Cardiac muscle cell (in vitro differentiated cells and primary cell): ENCODE measurements around the gene FES. TPM values are rescaled to one million over a fixed set of nuclear protein-coding genes. Genes with fewer than 3 reads are reported as not detected.

ENCODE experiments used
- DNase-seq, 2 donors: peaks; one replicate each; pipeline versions ENCODE4 v3.0.0 to v3.0.0-alpha.2; 2010 to 2017; ENCODE audit warnings: low read depth in 1 of 2, low spot score in 1 of 2
- H3K27ac ChIP-seq: fragments of 200-600 bp; sonication (generic); 2 replicates; pipeline ENCODE4 v1.5.1; 2016
- H3K27me3 ChIP-seq: fragments of 200-600 bp; sonication (generic); 2 replicates; pipeline ENCODE4 v1.6.0; 2016; ENCODE audit warnings: control low read depth
- H3K36me3 ChIP-seq: fragments of 200-600 bp; sonication (generic); 2 replicates; pipeline ENCODE4 v1.5.1; 2016; ENCODE audit warnings: control low read depth
- H3K4me1 ChIP-seq: fragments of 200-600 bp; sonication (generic); 2 replicates; pipeline ENCODE4 v1.8.1; 2017; ENCODE audit warnings: low read depth, mild to moderate bottlenecking, mixed run types
- H3K4me3 ChIP-seq: fragments of 200-600 bp; sonication (generic); 2 replicates; pipeline ENCODE4 v1.5.1; 2016; ENCODE audit warnings: mild to moderate bottlenecking
- H3K9me3 ChIP-seq: fragments of 200-600 bp; sonication (generic); 2 replicates; pipeline ENCODE4 v1.5.1; 2017; ENCODE audit warnings: low read depth, mild to moderate bottlenecking, control low read depth
- CTCF ChIP-seq: IDR thresholded peaks from 2 replicates; pipeline ENCODE4 v1.5.1; 2012; ENCODE audit warnings: low read depth, mild to moderate bottlenecking, low read length
- polyA plus RNA-seq: library from polyadenylated mRNA; unstranded; fragments of >200 nt; fragmentation: Nextera tagmentation; extraction: Ambion mirVana; gene quantifications from 2 replicates; pipeline ENCODE4 v1.2.1, GENCODE V29; 2016
- total RNA-seq: library from RNA; depleted of rRNA; stranded (reverse); fragments of >200 nt; gene quantifications from 2 replicates; pipeline ENCODE4 v1.2.3, GENCODE V29; 2016

Gene FES
- total and polyA plus RNA-seq, 2 experiments from 2014 or later: 5.4 to 19.8 TPM

GRCh38 chr15:90939756-90940155 is 55.5 kb downstream of the FES start:
- Histone ChIP-seq H3K27me3 (no peaks in the 10 kb centered on the region), H3K9me3 (no peaks in the 10 kb centered on the region), H3K36me3 (peaks cover 48% of the 10 kb centered on the region), H3K27ac (no peak overlapping the region), H3K4me1 (peaks cover 6% of the 10 kb centered on the region), H3K4me3 (no peak overlapping the region)
- DNase-seq: no peak
- no peak for TF ChIP-seq CTCF

- H3K27ac ChIP-seq: no peak overlapping the region
- H3K27me3 ChIP-seq: no peaks in the 10 kb centered on the region
- H3K4me3 ChIP-seq: no peak overlapping the region
- no peaks in the 10 kb centered on the region for H3K9me3 ChIP-seq
- peaks cover 49% of the 10 kb centered on the region for H3K36me3 ChIP-seq
- no peak for TF ChIP-seq CTCF
- peaks cover 2% of the 10 kb centered on the region for H3K4me1 ChIP-seq
- DNase-seq: no peak
Observed at GRCh38 chr15:90941038-90941437, 56.7 kb downstream of the FES start.

GRCh38 chr15:90942354-90943120 is 58.2 kb downstream of the FES start:
- H3K9me3 ChIP-seq: no peaks in the 10 kb centered on the region
- no peaks in the 10 kb centered on the region for H3K27me3 ChIP-seq
- no peak for TF ChIP-seq CTCF
- no peaks in the 10 kb centered on the region for H3K4me1 ChIP-seq
- no peak for DNase-seq
- H3K36me3 ChIP-seq: peaks cover 59% of the 10 kb centered on the region
- no peak overlapping the region for H3K4me3 ChIP-seq
- no peak overlapping the region for H3K27ac ChIP-seq

- no peak overlapping the region for H3K4me3 ChIP-seq
- DNase-seq: no peak
- H3K4me1 ChIP-seq: no peaks in the 10 kb centered on the region
- no peaks in the 10 kb centered on the region for H3K27me3 ChIP-seq
- H3K27ac ChIP-seq: no peak overlapping the region
- no peaks in the 10 kb centered on the region for H3K9me3 ChIP-seq
- peaks cover 50% of the 10 kb centered on the region for H3K36me3 ChIP-seq
- no peak for TF ChIP-seq CTCF
Observed at GRCh38 chr15:90945091-90945490, 60.8 kb downstream of the FES start.

Other genes with a start within 250 kb of the FES start
- 4.2 and 6.3 TPM in 2 replicates for gene BLM, start 167.2 kb upstream of the FES start, total RNA-seq
- gene BLM, start 167.2 kb upstream of the FES start, polyA plus RNA-seq: 2.6 and 3.2 TPM in 2 replicates
- gene FURIN, start 15.9 kb upstream of the FES start, total RNA-seq: 66.3 and 79.6 TPM in 2 replicates
- 57.7 and 69.3 TPM in 2 replicates for gene FURIN, start 15.9 kb upstream of the FES start, polyA plus RNA-seq
- gene MAN2A2, start 18.8 kb downstream of the FES start, total RNA-seq: 31.9 and 53.0 TPM in 2 replicates
- 54.3 and 66.3 TPM in 2 replicates for gene MAN2A2, start 18.8 kb downstream of the FES start, polyA plus RNA-seq
- gene HDDC3, start 48.0 kb downstream of the FES start, total RNA-seq: 31.2 and 32.5 TPM in 2 replicates
- 22.5 and 24.9 TPM in 2 replicates for gene HDDC3, start 48.0 kb downstream of the FES start, polyA plus RNA-seq
- 61.8 and 68.2 TPM in 2 replicates for gene UNC45A, start 50.8 kb downstream of the FES start, total RNA-seq
- gene UNC45A, start 50.8 kb downstream of the FES start, polyA plus RNA-seq: 52.5 and 61.1 TPM in 2 replicates
- gene RCCD1, start 70.4 kb downstream of the FES start, total RNA-seq: 18.6 and 43.0 TPM in 2 replicates
- gene RCCD1, start 70.4 kb downstream of the FES start, polyA plus RNA-seq: 32.8 and 50.6 TPM in 2 replicates
- gene PRC1, start 110.0 kb downstream of the FES start, total RNA-seq: 25.5 and 209 TPM in 2 replicates
- 20.1 and 131 TPM in 2 replicates for gene PRC1, start 110.0 kb downstream of the FES start, polyA plus RNA-seq
- 5.2 and 18.7 TPM in 2 replicates for gene VPS33B, start 138.1 kb downstream of the FES start, total RNA-seq
- 13.3 and 17.2 TPM in 2 replicates for gene VPS33B, start 138.1 kb downstream of the FES start, polyA plus RNA-seq
- gene SV2B, start 215.8 kb downstream of the FES start, total RNA-seq: 0.03 TPM in 1 of 2 replicates, not detected in the other
- 0.32 TPM in 1 of 2 replicates, not detected in the other for gene SV2B, start 215.8 kb downstream of the FES start, polyA plus RNA-seq